GM18868 (cell line): ENCODE data around the gene HLA-DMA.

ENCODE experiments used
- ATAC-seq: cut with Tn5 transposase; IDR thresholded peaks from one replicate; pipeline ENCODE4 v1.9.1; 2021; ENCODE audit warnings: mild to moderate bottlenecking, moderate library complexity; ENCODE audit not compliant: unreplicated experiment

Gene HLA-DMA

GRCh38 chr6:32952817-32953739 lies at the start of gene HLA-DMA:
HLA-DMA (minus strand) TSS chr6:32953097; CDS start chr6:32953036, 61 bp downstream.
- ATAC-seq = peak; percentile 86

GRCh38 chr6:33001685-33002084 lies 48.8 kb upstream of the HLA-DMA start:
- no peak for ATAC-seq

GRCh38 chr6:33000055-33000454 lies 47.2 kb upstream of the HLA-DMA start:
- ATAC-seq = no peak

- ATAC-seq = no peak
Measured at GRCh38 chr6:32995448-32995847, 42.6 kb upstream of the HLA-DMA start.

- no peak for ATAC-seq
Measured at GRCh38 chr6:32993363-32993973, 40.6 kb upstream of the HLA-DMA start.

GRCh38 chr6:32991972-32992371 lies 39.1 kb upstream of the HLA-DMA start:
- no peak for ATAC-seq

GRCh38 chr6:32989368-32989767 lies 36.5 kb upstream of the HLA-DMA start:
- ATAC-seq = no peak

- no peak for ATAC-seq
Measured at GRCh38 chr6:32984622-32985389, 31.9 kb upstream of the HLA-DMA start.

- no peak for ATAC-seq
Measured at GRCh38 chr6:32983964-32984621, 31.2 kb upstream of the HLA-DMA start.

GRCh38 chr6:32983493-32983848 lies 30.6 kb upstream of the HLA-DMA start:
- no peak for ATAC-seq

- ATAC-seq = no peak
Measured at GRCh38 chr6:32982702-32983492, 30.0 kb upstream of the HLA-DMA start.

GRCh38 chr6:32982084-32982701 lies 29.3 kb upstream of the HLA-DMA start:
- no peak for ATAC-seq

GRCh38 chr6:32980488-32981038 lies 27.7 kb upstream of the HLA-DMA start:
- ATAC-seq = no peak

- no peak for ATAC-seq
Measured at GRCh38 chr6:32979720-32980487, 27.0 kb upstream of the HLA-DMA start.

GRCh38 chr6:32977953-32978324 lies 25.0 kb upstream of the HLA-DMA start:
- no peak for ATAC-seq

- ATAC-seq = no peak
Measured at GRCh38 chr6:32977272-32977952, 24.5 kb upstream of the HLA-DMA start.

- ATAC-seq = no peak
Measured at GRCh38 chr6:32976334-32977069, 23.6 kb upstream of the HLA-DMA start.

- no peak for ATAC-seq
Measured at GRCh38 chr6:32975886-32976285, 23.0 kb upstream of the HLA-DMA start.
